ENCODE data around the gene INPP4B. TPM values are rescaled to one million over a fixed set of nuclear protein-coding genes. Genes with fewer than 3 reads are reported as not detected.

The INPP4B gene
- total and polyA plus RNA-seq, 3 donors from 2014 or later = 23.2 to 64.5 (median 55.2) TPM

DNA sequence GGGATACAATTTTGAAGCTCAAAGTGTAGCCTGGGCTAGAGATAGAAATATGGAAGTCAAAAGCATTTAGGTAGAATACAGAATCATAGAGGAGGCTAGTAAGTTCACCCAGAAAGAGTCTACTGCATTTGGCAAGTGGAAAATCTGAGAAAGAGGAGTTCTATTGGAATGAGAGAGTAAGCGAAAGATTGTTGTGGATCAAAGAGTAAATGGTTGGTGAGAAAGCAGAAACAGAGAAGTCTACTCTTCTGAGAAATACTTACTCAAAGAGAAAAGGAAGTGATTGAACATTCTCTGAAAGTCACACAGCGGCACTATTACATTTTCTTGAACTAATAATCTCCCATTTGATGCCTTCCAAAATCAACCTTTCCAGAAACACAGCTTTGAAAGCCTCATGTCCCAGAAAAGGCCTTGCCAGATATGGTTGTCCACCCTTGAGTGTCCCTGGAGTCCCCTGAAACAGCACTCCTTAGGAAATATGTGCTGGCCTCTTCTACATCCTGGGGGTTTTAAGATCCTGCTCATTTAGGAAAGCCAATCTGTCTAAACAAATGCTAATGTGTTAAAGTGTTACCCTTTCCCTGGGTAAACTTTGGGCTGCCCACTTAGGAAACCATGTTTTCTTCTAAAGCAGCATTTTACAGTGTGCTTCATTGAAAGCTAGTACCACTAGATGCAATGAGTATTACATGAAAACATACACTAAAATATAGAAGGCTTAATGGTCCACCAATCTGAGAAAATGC is 132.6 kb downstream of the INPP4B start:
- 95% methylated on average over 2 of the region's 2 CpGs for WGBS, 2 donors

GRCh38 chr4:142708231-142708630 is 137.9 kb downstream of the INPP4B start:
- Histone ChIP-seq H3K4me1 (no peaks in the 10 kb centered on the region), H3K27ac (no peak overlapping the region), H3K36me3 (ENCODE audit: low read depth, missing control alignments) (no peaks in the 10 kb centered on the region), H3K27me3 (no peaks in the 10 kb centered on the region), H3K9me3 (no peaks in the 10 kb centered on the region), H3K4me3 (no peak overlapping the region)
- TF ChIP-seq POLR2A (IDR thresholded peaks at IDR 0.05) = no peak
- TF ChIP-seq, protein P1, sequence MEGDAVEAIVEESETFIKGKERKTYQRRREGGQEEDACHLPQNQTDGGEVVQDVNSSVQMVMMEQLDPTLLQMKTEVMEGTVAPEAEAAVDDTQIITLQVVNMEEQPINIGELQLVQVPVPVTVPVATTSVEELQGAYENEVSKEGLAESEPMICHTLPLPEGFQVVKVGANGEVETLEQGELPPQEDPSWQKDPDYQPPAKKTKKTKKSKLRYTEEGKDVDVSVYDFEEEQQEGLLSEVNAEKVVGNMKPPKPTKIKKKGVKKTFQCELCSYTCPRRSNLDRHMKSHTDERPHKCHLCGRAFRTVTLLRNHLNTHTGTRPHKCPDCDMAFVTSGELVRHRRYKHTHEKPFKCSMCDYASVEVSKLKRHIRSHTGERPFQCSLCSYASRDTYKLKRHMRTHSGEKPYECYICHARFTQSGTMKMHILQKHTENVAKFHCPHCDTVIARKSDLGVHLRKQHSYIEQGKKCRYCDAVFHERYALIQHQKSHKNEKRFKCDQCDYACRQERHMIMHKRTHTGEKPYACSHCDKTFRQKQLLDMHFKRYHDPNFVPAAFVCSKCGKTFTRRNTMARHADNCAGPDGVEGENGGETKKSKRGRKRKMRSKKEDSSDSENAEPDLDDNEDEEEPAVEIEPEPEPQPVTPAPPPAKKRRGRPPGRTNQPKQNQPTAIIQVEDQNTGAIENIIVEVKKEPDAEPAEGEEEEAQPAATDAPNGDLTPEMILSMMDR (IDR thresholded peaks at IDR 0.05) = no peak
- no peak for DNase-seq
- intact Hi-C loops (cut with DNase I; ENCODE audit: low total_unique reads) = no loop called here
- 88% methylated on average over 1 of the region's 1 CpG; no CpG with 5 or more reads in 1 of the 2 donors for WGBS, 2 donors

More for the DNA sequence above, 132.6 kb downstream of the INPP4B start:
- TF ChIP-seq, protein P1 (IDR thresholded peaks at IDR 0.05) = no peak
- TF ChIP-seq POLR2A (IDR thresholded peaks at IDR 0.05) = no peak
- Histone ChIP-seq H3K4me3 (no peak overlapping the region), H3K9me3 (no peaks in the 10 kb centered on the region), H3K4me1 (no peaks in the 10 kb centered on the region), H3K27ac (no peak overlapping the region), H3K36me3 (ENCODE audit: low read depth, missing control alignments) (no peaks in the 10 kb centered on the region), H3K27me3 (no peaks in the 10 kb centered on the region)
- intact Hi-C loops (cut with DNase I; ENCODE audit: low total_unique reads) = no loop called here
- DNase-seq = no peak

DNA sequence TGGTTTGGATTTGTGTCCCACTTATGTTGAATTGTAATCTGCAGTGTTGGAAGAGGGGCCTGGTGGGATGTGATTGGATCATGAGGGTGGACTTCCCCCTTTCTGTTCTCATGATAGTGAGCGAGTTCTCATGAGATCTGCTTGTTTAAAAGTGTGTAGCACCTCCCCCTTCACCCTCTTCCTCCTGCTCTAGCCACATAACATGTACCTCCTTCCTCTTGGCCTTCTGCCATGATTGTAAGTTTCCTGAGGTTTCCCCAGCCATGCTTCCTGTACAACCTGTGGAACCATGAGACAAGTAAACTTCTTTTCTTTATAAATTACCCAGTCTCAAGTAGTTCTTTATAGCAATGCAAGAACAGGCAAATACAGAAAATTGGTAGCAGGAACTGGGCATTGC is 138.7 kb downstream of the INPP4B start:
- intact Hi-C loops (cut with DNase I; ENCODE audit: low total_unique reads) = no loop called here
- Histone ChIP-seq H3K27ac (no peak overlapping the region), H3K36me3 (ENCODE audit: low read depth, missing control alignments) (no peaks in the 10 kb centered on the region), H3K9me3 (no peaks in the 10 kb centered on the region), H3K4me1 (no peaks in the 10 kb centered on the region), H3K4me3 (no peak overlapping the region), H3K27me3 (no peaks in the 10 kb centered on the region)
- DNase-seq = no peak
- WGBS, 2 donors = 94 to 96% methylated on average over 1 of the region's 1 CpG
- TF ChIP-seq, protein P1 (IDR thresholded peaks at IDR 0.05) = no peak
- TF ChIP-seq POLR2A (IDR thresholded peaks at IDR 0.05) = no peak

DNA sequence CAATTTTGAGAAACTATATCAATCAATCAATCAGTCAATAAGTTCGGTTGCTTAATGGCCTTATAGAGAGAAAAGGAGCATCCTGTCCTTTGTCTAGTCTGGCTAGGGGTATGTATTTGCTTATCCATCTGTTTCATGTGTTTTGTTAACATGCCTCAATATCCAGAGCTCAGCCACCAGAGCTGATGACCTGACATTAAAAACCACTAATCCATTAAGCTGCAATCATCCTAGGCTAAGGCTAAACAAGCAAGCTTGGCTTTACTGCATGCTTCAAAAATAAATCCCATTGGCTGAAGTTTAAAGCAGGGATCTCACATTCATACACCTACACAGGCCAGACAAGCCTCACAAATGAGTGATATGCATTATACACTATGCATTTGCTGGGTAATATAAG is 139.7 kb downstream of the INPP4B start:
- Histone ChIP-seq H3K36me3 (ENCODE audit: low read depth, missing control alignments) (no peaks in the 10 kb centered on the region), H3K27ac (no peak overlapping the region), H3K27me3 (no peaks in the 10 kb centered on the region), H3K9me3 (no peaks in the 10 kb centered on the region), H3K4me3 (no peak overlapping the region), H3K4me1 (no peaks in the 10 kb centered on the region)
- 92 to 96% methylated on average over 1 of the region's 1 CpG for WGBS, 2 donors
- intact Hi-C loops (cut with DNase I; ENCODE audit: low total_unique reads) = no loop called here
- no peak for DNase-seq
- no peak for TF ChIP-seq POLR2A (IDR thresholded peaks at IDR 0.05)
- TF ChIP-seq, protein P1 (IDR thresholded peaks at IDR 0.05) = no peak

GRCh38 chr4:142705820-142706219 is 140.3 kb downstream of the INPP4B start:
- Histone ChIP-seq H3K4me1 (no peaks in the 10 kb centered on the region), H3K27me3 (no peaks in the 10 kb centered on the region), H3K4me3 (no peak overlapping the region), H3K27ac (no peak overlapping the region), H3K9me3 (no peaks in the 10 kb centered on the region), H3K36me3 (ENCODE audit: low read depth, missing control alignments) (no peaks in the 10 kb centered on the region)
- DNase-seq = no peak
- 94 to 100% methylated on average over 1 of the region's 1 CpG for WGBS, 2 donors
- TF ChIP-seq POLR2A (IDR thresholded peaks at IDR 0.05) = no peak
- TF ChIP-seq, protein P1 (IDR thresholded peaks at IDR 0.05) = no peak
- intact Hi-C loops (cut with DNase I; ENCODE audit: low total_unique reads) = no loop called here

Measured in testis (tissue), 3 donors.